Thoracic aorta (tissue), 2 donors: ENCODE results near the gene SMTN. TPM values are rescaled to one million over a fixed set of nuclear protein-coding genes. Genes with fewer than 3 reads are reported as not detected.

Experiments
- ATAC-seq: fragments of 150-250 bp; one replicate; pipeline ENCODE4 v1.8.0; 2017; ENCODE audit warnings: low read depth; ENCODE audit not compliant: insufficient number of reproducible peaks, low FRiP score
- DNase-seq: peaks from one replicate; pipeline ENCODE4 v3.0.0-alpha.2; 2020; ENCODE audit warnings: low spot score
- H3K27ac ChIP-seq, 2 donors: fragments of 200-600 bp; sonication (generic); 1 replicate in 1 of 2; 2 replicates in 1 of 2; pipeline ENCODE4 v1.5.1; 2016; ENCODE audit warnings: mild to moderate bottlenecking in 2 of 2, moderate library complexity in 2 of 2
- H3K27me3 ChIP-seq: fragments of 200-600 bp; sonication (generic); replicated peaks from 2 replicates; pipeline ENCODE4 v1.6.0; 2016; ENCODE audit warnings: mild to moderate bottlenecking; ENCODE audit not compliant: insufficient read depth
- H3K36me3 ChIP-seq: fragments of 200-600 bp; sonication (generic); one replicate; pipeline ENCODE4 v1.5.1; 2016
- H3K4me1 ChIP-seq, 2 donors: fragments of 200-600 bp; sonication (generic); 1 replicate in 1 of 2; 2 replicates in 1 of 2; pipeline versions ENCODE4 v1.5.1 to v1.6.0; 2016; ENCODE audit warnings: low read depth in 2 of 2, mild to moderate bottlenecking in 1 of 2; ENCODE audit not compliant: control insufficient read depth in 1 of 2
- H3K4me3 ChIP-seq: fragments of 200-600 bp; sonication (generic); 2 replicates; pipeline ENCODE4 v1.5.1; 2016; ENCODE audit warnings: mild to moderate bottlenecking
- H3K9me3 ChIP-seq: fragments of 200-600 bp; sonication (generic); 2 replicates; pipeline ENCODE4 v1.5.1; 2016
- CTCF ChIP-seq: fragments of 200-600 bp; sonication (generic); IDR thresholded peaks from one replicate; pipeline ENCODE4 v1.5.1; 2019; ENCODE audit warnings: antibody characterized with exemption
- total RNA-seq, 2 donors: library from RNA; depleted of rRNA; stranded (reverse); fragments of >200 nt; gene quantifications; one replicate each; pipeline versions ENCODE4 v1.1.0 to v1.2.3, GENCODE V29; 2016

SMTN gene
- total RNA-seq, 2 donors from 2014 or later = 632 to 946 TPM

- no peaks in the 10 kb centered on the region for H3K36me3 ChIP-seq
These were observed 61.2 kb downstream of the SMTN start for GRCh38 chr22:31142285-31142684.

GRCh38 chr22:31143038-31143437 lies 61.9 kb downstream of the SMTN start:
- no peak for TF ChIP-seq CTCF
- no peak for DNase-seq
- ATAC-seq = no peak
- Histone ChIP-seq H3K9me3 (no peaks in the 10 kb centered on the region), H3K36me3 (no peaks in the 10 kb centered on the region), H3K27ac (peak overlapping the region in 1 of 2 donors; percentile 20), H3K4me1 (peaks cover 0 to 25% of the 10 kb centered on the region in 2 donors), H3K4me3 (no peak overlapping the region), H3K27me3 (peaks cover 3% of the 10 kb centered on the region)

More at GRCh38 chr22:31142285-31142684, 61.2 kb downstream of the SMTN start:
- TF ChIP-seq CTCF = no peak
- DNase-seq (no peak), ATAC-seq (no peak)
- H3K9me3 ChIP-seq = no peaks in the 10 kb centered on the region
- no peak overlapping the region for H3K4me3 ChIP-seq
- peaks cover 0 to 24% of the 10 kb centered on the region in 2 donors for H3K4me1 ChIP-seq
- no peak overlapping the region for H3K27ac ChIP-seq
- H3K27me3 ChIP-seq = peaks cover 3% of the 10 kb centered on the region

GRCh38 chr22:31143537-31143936 lies 62.4 kb downstream of the SMTN start:
- no peak for TF ChIP-seq CTCF
- no peak overlapping the region for H3K27ac ChIP-seq
- DNase-seq (no peak), ATAC-seq (no peak)
- H3K4me3 ChIP-seq = no peak overlapping the region
- peaks cover 3% of the 10 kb centered on the region for H3K27me3 ChIP-seq
- peaks cover 1 to 30% of the 10 kb centered on the region in 2 donors for H3K4me1 ChIP-seq
- H3K36me3 ChIP-seq = no peaks in the 10 kb centered on the region
- no peaks in the 10 kb centered on the region for H3K9me3 ChIP-seq

- H3K27ac ChIP-seq = no peak overlapping the region
- H3K9me3 ChIP-seq = no peaks in the 10 kb centered on the region
- TF ChIP-seq CTCF = no peak
- H3K4me1 ChIP-seq = peaks cover 4 to 37% of the 10 kb centered on the region in 2 donors
- ATAC-seq = no peak
- no peak overlapping the region for H3K4me3 ChIP-seq
- peaks cover under 1% of the 10 kb centered on the region for H3K27me3 ChIP-seq
- no peaks in the 10 kb centered on the region for H3K36me3 ChIP-seq
- no peak for DNase-seq
These were observed 63.1 kb downstream of the SMTN start for GRCh38 chr22:31144223-31144622.

- H3K4me3 ChIP-seq = no peak overlapping the region
- H3K4me1 ChIP-seq = peaks cover 4 to 16% of the 10 kb centered on the region in 2 donors
- H3K36me3 ChIP-seq = no peaks in the 10 kb centered on the region
- DNase-seq (no peak), ATAC-seq (no peak)
- H3K9me3 ChIP-seq = no peaks in the 10 kb centered on the region
- TF ChIP-seq CTCF = no peak
- H3K27ac ChIP-seq = peak overlapping the region; percentile 65 to 74
- no peaks in the 10 kb centered on the region for H3K27me3 ChIP-seq
These were observed 67.4 kb downstream of the SMTN start for GRCh38 chr22:31148488-31148887.
